Kidney tubule cell (primary cell): ENCODE results near the gene TNS3.

Experiments
- DNase-seq: peaks from one replicate; pipeline ENCODE4 v3.0.0-alpha.2; 2018; ENCODE audit warnings: low spot score

The TNS3 gene

DNA sequence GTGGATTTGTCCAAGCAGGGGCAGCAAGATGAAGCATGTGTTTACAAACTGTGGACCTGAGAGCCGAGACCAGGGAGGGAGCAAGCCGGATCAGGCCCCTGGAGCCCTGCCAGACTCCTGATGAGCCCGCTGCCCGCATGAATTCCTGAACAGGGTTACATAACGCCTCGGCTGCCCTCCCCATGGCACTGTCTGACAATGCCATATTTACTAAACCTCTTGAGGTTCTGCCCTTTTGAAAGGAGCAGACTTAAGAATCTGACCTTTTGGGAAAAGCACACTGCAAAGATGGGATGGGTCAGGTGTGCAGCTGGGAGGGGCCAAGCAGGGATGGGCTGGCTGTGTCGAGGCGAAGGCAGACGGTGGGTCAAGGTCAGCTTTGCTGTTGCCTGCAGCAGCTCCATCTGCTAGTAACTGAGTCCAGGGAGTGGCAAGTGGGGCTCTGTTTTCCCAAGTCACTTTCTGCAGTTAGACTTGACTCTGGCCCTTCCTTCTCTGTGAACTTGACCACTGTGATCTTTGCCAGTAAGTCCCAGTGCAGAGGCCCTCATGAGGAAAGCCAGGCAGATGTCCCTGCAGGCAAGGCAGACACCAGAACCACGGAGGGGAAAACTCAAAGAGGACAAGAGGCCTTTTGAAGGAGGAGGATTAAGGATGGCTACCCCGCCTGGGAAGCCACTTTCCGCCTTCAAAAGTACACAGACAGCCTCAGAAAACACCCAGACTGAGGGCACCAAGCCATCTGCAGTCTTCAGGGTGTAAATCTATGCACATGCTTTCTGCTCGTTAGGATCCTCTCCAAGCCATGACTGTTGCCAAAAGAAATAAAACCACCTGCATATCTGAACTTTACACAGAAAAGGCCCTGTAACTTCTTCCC, 175.8 kb downstream of the TNS3 start:
- DNase-seq, result peak; percentile 66

DNA sequence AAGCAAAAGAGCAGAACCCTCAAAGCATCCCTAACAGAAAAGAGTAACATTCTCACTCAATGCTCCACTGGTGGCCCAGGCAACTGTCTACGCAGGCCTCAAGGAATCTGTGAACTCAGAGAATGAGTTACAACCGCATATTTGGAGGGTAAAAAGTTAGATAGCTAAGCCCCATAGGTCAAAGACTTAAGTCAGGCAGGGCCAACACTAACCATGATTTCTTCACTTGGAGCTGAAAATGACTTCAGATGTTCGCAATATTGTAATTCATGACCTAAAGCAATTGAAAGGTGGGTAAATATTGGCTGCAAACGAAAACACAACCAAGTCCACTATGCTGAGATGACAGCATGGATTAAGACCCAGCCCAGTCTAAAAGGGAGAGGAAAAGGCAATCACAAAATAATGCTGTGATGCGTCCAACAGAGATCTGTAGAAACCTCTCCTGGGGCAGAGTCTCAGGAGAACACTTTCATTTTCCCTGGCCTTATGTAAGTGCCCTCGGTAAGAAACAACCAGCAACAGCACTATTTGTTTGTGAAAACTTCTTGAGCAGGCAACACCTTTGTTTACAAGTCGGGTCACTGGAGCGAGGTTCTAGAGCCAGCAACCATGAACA, 176.5 kb downstream of the TNS3 start:
- no peak for DNase-seq

DNA sequence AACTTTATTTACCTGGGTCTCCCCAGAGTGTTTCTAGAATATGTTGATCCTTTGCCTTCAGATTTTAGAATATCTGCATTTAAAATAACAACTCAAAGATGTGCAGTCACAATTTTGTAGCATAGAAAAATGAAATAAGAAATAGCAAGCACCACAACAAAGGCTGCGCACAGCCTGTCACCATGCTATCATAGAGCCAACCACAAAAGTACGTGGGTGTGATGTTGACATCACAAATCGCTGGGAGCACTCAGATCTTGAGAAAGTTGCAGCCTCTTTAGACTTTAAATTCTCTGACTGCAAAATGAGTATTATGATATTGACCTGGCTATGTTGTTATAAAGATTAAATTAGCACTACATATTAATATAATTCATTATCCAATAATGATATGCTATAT, 177.9 kb downstream of the TNS3 start:
- no peak for DNase-seq

DNA sequence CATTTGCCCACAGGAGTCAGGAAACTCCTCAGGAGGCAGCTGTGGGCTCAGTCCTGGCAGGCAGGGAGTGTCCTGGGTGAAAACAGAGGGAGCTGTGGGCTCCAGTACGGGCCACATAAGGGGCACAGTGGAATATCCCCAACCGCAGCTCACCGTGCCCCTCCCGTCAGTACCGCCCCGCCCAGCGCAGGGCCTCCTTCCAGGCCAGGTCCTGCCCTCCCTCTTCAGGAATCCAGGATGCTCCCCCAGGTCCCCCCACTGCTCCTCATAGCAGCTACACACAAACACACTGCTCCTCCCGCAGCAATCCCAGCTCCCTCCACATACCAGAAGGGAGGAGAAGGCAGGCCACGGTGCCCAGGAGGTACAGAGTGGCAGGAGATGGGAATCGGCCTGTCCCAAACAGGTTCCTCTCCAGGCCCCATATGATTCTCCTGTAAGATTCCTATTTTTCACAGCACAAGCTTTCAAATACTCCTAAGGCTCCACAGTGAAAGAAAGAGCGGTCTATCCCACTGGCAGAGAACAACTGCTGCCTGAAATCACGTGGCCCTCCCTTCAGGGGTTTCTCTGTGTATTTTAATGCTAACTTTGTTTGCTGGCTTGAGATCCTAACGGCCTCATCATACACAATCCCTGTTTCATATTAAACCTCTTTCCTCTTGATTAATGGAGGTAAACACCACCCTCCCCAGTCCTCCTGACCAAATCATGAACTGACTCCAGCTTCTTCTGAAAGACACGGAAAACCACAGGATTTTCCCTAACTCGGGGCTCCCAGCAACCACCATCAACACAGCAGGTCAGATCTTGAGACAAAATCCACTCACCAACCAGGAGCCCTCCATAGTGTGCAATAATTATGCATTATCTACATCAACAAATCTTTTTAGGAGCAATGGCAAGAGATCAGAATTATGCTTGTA, 178.7 kb downstream of the TNS3 start:
- DNase-seq, result no peak

DNA sequence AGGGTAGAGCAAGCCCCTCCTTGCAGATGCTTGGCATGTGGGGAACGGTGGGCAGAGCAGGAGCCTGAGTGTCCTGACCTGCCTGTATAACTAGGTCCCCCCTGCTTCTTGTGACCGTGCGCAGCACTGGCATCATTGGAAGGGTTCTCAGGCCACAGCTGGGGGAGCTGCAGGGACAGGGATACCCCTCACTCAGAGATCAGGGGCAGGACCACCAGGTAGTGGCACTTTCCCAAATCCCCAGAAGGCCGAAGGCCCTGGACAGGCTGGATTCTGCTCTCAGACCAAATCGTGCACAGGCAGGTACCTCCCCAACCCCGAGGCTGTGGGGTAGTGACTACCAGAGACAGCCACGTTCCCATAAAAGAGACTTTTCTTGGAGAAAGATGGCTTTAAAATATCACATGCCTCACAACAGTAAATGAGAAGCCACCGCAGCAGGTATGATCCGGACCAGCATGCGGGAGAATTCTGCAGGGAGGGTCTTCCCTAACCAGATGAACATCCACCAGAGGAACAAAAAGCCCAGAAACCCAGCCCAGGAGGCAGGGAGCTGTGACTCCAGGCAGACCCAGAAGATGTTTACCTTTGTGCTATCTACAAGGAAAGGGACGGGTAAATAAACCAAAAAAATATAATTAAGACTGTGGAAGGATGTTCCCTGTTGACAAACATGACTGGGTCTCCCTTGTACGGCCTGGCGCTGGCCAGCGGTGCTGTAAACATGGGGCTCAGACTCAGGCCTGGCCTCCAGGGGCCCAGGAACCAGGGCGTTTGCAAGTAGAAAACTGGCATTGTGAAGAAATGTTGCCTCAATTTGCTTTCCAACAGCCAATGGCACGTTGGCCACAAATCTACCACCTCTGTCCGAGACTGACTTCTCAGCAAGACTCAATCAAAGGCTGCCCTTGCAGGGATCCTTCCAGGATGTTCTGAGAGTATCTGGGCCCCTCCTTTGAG, 180.0 kb downstream of the TNS3 start:
- no peak for DNase-seq

DNA sequence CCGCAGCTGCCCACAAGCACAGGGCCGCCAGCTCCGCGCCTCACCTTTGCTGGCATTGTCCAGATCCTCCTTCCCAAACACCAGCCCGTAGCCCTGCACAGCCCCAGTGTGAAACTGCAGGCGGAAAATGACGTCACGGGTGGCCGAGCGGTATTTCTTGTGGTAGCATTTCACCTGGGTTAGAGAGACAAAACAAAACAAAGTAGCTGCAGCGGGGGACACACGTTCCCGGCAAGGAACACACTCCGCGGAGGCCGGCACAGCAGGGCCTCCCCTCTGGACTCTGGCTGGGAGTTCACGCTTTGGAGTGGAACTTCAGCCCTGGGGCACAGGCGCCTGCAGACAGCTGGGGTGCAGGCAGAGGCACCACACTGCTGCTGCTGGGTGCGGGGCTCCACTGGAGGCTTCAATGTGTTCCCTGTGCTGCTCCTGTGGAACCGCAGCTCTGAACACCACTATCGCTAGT, 181.1 kb downstream of the TNS3 start:
- DNase-seq, result peak; percentile 22

DNA sequence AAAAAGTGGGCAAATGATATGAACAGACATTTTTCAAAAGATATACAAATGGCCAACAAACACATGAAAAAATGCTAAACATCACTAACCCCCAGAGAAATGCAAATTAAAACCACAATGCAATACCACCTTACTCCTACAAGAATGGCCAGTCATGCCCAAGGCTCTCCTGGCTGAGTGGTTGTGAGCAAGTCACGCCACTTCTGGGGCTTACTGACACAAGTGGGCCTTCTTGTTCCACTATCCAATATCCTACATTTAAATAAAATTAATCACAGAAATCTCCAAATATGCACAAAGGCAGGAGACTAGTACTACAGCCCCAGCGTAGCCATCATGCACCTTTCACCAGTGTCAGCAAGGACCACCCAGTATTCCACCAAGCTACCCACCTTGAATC, 181.9 kb downstream of the TNS3 start:
- DNase-seq, result no peak

DNA sequence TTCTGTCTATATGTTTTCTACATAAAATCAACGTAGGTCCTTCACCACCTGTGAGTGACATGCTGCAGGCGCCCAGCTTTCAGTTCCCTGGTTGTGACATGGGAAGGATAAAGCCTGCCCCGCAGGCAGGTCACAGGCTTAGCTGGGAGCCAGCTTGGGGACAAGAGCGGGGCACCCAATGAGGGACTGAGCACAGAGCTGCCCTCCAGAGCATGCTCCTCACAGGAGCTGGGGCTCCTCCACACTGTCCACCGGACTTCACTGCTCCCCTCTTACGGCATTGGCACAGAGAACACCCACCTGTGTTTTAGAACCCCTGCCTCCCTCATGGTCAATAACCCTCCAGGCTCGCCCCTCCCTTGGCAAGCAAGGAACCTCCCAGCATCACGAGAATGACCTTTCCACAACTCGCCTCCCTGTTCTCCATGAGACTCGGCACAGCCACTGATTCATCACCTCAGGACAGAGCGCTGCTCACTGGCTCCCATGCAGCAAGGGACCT, 187.1 kb downstream of the TNS3 start:
- DNase-seq, result no peak

DNA sequence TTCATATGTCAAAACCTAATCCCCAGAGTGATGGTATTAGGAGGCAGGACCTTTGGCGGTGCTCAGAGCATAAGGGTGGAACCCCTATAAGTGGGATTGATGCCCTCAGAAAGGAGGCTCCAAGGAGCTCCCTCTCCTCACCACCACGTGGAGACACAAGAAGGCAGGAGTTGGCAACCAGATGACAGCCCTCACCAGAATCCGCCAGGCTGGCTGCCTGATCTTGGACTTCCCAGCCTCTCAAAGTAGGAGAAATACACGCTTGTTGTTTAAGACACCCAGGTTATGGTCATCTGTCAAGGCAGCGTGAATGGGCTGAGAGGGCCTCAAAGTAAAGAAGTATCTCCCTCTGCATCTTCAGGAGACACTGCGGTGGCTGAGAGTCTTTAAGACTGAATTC, 187.7 kb downstream of the TNS3 start:
- DNase-seq, result no peak

DNA sequence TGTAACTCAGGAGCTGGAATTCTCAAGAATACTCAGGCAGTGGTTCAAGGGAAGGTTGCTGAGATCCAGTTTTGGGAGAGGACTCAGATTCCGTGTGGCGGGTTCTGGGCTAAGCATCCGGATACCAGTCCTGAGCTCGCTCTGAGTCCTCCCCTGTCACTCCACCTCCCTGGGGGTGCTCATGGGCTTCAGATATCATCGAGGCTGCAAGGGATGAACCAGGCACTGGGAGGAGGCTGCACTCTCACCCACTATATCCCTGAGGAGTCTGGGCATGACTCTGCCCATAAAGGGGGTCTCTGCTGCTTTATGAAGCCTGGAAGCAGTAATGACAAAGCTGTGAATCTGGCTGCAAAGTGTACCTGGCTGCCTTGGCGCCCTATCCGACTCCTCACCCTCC, 188.5 kb downstream of the TNS3 start:
- no peak for DNase-seq

DNA sequence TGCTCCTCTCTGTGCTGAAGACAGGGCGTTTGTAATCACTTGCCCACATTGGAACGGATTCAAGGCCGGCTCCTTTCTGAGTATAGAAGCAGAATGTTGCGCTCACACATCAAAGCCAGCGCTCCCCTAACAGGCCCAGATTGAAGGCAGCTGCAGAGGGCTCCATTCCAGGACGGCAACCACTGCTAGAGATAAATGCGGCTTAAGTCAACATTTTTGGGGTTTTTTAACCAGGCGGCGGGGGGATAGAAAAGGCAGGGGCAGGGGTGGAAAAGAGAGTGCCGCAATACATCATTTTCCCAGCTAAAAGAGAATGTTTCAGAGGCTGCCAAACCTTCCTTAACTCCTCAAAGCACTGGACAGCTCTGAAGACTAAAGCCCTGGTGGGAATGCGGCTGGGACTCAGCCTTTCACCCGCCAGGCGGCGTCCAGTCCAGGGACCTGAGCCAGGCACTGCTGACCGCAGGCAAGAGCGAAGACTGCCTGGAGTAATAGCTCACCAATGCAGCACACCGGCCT, 189.6 kb downstream of the TNS3 start:
- DNase-seq, result no peak

DNA sequence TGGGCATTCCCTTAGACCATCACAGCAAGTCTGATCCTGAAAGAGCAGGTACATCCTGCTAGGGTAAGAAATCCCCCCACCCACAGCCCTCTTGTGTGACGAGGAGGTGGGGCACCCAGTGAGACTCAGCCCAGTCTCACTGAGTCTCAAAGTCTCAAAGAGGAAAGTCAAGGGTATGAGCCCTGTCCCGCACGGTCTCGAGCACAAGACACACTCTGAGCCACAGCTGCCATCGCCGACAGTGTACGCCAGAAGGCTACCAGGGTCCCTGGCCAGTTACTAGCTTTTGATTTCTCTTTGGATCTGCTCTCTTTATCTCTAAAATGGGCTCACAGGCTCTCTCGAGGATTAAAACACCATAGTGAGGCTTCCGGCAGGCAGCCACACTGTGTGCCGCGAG, 190.2 kb downstream of the TNS3 start:
- no peak for DNase-seq

DNA sequence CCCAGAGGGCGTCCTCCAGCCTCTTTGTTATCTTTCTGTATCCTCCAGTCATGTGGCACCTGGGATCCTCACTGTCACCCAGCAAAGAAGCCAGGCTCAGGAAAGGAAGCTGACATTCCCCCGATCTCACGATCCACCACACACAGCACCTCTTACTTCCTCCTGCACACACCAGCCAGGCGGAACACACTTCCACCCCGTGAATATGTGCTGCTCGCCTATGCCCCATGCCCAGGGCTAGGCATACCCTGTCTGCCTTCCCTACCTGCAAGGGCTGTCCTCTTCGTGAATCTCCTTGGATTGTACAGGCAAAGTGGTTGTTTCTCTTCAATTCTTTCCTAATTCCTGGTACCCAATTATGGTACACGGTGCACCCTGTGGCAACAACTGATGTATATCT, 191.0 kb downstream of the TNS3 start:
- DNase-seq, result no peak

DNA sequence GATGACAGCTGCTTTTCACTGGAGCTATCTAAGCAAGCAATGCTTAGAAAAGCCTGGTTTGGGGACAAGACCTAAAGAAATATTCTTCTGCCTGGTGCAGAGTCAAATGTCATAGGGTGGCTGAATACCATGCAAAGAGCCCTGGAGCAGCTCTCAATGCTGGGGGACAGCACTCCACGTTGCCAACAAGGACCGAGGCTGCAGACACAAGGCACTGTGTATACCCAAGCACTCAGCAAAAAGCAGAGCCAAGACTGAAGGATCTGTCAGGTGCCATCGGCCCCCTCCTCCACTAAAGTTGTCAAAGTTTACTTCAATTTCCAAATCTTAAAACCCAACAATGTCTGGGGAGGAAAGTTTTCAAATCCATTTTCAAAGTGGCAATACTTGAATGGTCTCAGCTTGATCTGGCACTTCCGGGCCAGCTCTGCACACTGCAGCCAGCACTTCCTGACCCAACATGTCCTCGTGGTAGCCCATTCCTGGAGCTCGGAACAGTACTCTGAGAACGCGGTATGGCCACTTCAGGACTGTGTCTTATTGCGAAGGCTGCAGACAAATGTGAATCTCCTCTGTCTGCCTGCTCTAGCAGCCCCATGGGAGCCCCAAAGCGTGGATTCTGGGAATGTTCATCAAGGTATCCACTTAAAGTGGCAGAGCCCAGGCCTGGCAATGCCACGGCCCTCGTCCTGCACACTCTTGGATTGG, 191.8 kb downstream of the TNS3 start:
- no peak for DNase-seq

DNA sequence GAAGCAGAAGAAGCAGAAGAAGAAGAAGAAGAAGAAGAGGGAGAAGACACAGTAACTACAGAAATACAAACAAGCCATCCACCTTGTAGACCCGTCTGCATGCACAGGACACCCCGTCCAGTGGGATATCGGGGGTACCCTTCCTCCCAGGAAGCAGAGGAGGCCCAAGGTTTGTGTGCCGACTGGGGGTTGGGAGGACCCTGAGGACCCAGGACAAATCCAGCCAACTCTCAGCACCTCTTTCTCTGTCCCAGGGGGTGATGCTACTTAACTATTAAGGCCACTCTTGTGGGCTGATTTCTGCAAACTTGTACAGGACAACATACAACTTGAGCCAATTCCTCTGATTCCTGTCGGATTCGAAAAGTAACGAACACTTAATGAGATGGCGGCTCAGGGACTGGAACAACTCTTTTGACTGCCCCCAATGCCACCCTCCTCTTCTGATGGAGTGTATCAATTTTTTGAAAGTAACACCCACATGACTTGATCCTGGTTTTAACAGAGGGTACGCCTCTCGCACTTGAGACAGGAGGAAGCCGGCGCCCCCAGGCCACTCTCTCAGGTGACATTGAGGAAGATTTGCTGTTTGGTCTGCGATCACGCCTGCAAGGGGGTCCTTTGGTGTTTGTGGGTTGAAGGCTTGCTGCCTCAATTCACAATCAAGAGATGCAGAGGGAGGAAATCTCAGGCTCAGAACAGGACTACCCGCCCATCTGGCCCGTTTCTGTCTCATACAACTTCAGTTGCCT, 192.6 kb downstream of the TNS3 start:
- no peak for DNase-seq

DNA sequence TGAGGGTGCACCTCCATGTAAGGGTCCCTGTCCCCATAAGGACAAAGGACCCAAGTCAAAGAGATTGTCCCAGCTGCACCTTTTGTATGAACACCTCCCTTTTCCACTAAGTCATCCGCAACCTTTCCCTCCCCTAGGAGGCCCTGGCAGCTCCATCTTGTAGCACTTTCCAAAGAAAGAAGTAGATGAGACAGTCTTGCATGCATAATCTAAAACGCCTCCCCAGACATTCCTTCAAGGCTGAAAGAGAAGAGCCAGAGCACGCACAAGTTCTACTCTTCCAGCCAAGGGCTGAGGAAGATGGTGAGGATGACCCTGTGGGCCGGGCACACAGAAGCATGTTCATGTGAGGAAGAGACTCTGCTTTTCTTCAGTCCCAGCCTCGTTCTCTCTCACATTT, 194.4 kb downstream of the TNS3 start:
- DNase-seq, result no peak

DNA sequence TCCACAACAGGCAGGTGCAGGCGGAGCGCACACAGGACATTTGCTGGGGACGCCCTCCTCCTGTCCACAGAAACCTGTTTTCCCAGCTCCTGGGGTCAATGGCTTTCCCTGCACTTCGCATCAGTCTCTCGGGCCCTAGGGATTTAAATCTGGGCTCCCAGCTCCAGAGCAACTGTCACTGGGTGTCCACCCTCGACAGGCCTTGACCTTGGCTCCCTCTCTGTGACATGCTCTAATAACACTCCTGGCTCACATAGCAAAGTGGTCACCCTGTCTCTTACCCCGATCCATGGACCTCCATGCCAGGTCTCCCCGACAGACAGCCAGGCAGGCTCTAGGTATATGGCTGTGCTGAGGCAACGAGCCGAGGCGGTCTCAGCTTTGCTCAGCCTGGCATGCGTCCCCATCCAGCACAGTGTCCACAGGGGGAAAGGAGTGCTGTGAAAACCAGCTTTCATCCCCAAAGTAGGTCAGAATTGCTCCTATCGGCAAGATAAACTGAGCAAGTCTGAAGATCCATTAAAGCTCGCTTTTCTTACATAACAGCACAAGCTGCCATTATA, 195.6 kb downstream of the TNS3 start:
- no peak for DNase-seq

DNA sequence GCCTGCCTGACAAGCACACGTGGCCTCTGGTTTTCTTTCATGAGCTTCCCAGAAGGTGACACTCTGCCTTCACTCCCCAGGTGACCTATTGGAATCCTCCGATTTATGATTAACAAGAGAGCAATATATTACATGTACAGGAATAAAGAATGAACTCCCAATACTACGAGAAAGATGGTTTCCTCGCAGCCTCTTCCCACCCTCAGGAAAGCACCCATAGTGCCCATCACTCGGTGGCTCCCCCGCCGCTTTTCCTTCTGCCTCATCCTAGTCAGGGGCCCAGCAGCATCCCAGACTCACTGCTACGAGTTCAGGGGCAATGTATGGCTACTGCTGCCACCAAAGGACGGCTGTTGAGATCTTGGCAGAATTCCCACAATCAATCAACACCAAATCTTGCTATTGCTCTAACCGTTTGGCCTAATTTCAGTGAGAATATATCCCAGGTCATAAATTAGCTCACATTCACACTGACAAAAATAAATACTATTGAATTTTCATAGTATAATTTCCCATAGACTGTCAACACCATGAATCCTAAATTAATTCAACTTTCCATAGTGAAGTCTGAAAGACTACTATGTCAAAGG, 196.3 kb downstream of the TNS3 start:
- DNase-seq, result no peak
